ENCODE data around the gene ALKBH3. TPM values are rescaled to one million over a fixed set of nuclear protein-coding genes. Genes with fewer than 3 reads are reported as not detected.

The ALKBH3 gene
- total RNA-seq, 1 donor from 2014 or later = 41.9 TPM

GRCh38 chr11:43894546-43894945 is 13.9 kb downstream of the ALKBH3 start:
- DNase-seq (ENCODE audit: low spot score) = no peak

- DNase-seq (ENCODE audit: low spot score) = no peak
These were observed 15.0 kb downstream of the ALKBH3 start for GRCh38 chr11:43895601-43896000.

GRCh38 chr11:43898574-43898973 is 17.9 kb downstream of the ALKBH3 start:
- no peak for DNase-seq (ENCODE audit: low spot score)

GRCh38 chr11:43899094-43899493 is 18.5 kb downstream of the ALKBH3 start:
- DNase-seq (ENCODE audit: low spot score) = no peak

- DNase-seq (ENCODE audit: low spot score) = no peak
These were observed 20.9 kb downstream of the ALKBH3 start for GRCh38 chr11:43901551-43901950.

- DNase-seq (ENCODE audit: low spot score) = no peak
These were observed 22.4 kb downstream of the ALKBH3 start for GRCh38 chr11:43903078-43903477.

- DNase-seq (ENCODE audit: low spot score) = no peak
These were observed 23.3 kb downstream of the ALKBH3 start for GRCh38 chr11:43903969-43904368.

- DNase-seq (ENCODE audit: low spot score) = no peak
These were observed 24.3 kb downstream of the ALKBH3 start for GRCh38 chr11:43904742-43905535.

GRCh38 chr11:43905813-43906241 is 25.2 kb downstream of the ALKBH3 start:
- no peak for DNase-seq (ENCODE audit: low spot score)

- no peak for DNase-seq (ENCODE audit: low spot score)
These were observed 26.7 kb downstream of the ALKBH3 start for GRCh38 chr11:43907028-43907975.

- DNase-seq (ENCODE audit: low spot score) = no peak
These were observed 27.6 kb downstream of the ALKBH3 start for GRCh38 chr11:43908191-43908590.

- no peak for DNase-seq (ENCODE audit: low spot score)
These were observed 28.1 kb downstream of the ALKBH3 start for GRCh38 chr11:43908683-43909082.

GRCh38 chr11:43913829-43914380 is 33.3 kb downstream of the ALKBH3 start:
- DNase-seq (ENCODE audit: low spot score) = no peak

- no peak for DNase-seq (ENCODE audit: low spot score)
These were observed 33.8 kb downstream of the ALKBH3 start for GRCh38 chr11:43914466-43914865.

GRCh38 chr11:43916621-43917020 is 36.0 kb downstream of the ALKBH3 start:
- DNase-seq (ENCODE audit: low spot score) = no peak

GRCh38 chr11:43917851-43918250 is 37.2 kb downstream of the ALKBH3 start:
- no peak for DNase-seq (ENCODE audit: low spot score)

GRCh38 chr11:43918662-43919061 is 38.0 kb downstream of the ALKBH3 start:
- no peak for DNase-seq (ENCODE audit: low spot score)

GRCh38 chr11:43919852-43920597 is 39.4 kb downstream of the ALKBH3 start:
- DNase-seq (ENCODE audit: low spot score) = no peak

- DNase-seq (ENCODE audit: low spot score) = no peak
These were observed 40.2 kb downstream of the ALKBH3 start for GRCh38 chr11:43920598-43921419.

GRCh38 chr11:43921561-43922294 is 41.1 kb downstream of the ALKBH3 start:
- DNase-seq (ENCODE audit: low spot score) = no peak
